Heart left ventricle (tissue), 16 donors: Measurements from ENCODE around the gene MTX1. TPM values are rescaled to one million over a fixed set of nuclear protein-coding genes. Genes with fewer than 3 reads are reported as not detected.
A peak's percentile ranks its signal among the peaks of the same experiment; 100 is the strongest.

Experiments used
- ATAC-seq, 4 donors: fragments of 200-7000 bp; cut with Tn5 transposase; one replicate each; pipeline ENCODE4 v1.9.1; 2020 to 2022; ENCODE audit warnings: moderate library complexity in 4 of 4, mild to moderate bottlenecking in 3 of 4, moderate number of reproducible peaks in 1 of 4
- DNase-seq, 5 donors: peaks; one replicate each; pipeline ENCODE4 v3.0.0-alpha.2; 2020
- H3K27ac ChIP-seq, 12 donors: fragments of 200-600 bp; sonication (generic) in 4 of 12; one replicate each; pipeline versions ENCODE4 v1.5.0 to v1.8.0; 2016 to 2022; ENCODE audit warnings: mild to moderate bottlenecking in 2 of 12
- H3K27me3 ChIP-seq, 9 donors: fragments of 200-600 bp; sonication (generic) in 2 of 9; one replicate each; pipeline versions ENCODE4 v1.5.1 to v1.8.0; 2016 to 2022; ENCODE audit warnings: mild to moderate bottlenecking in 3 of 9
- H3K36me3 ChIP-seq, 9 donors: fragments of 200-600 bp; sonication (generic) in 2 of 9; one replicate each; pipeline versions ENCODE4 v1.5.0 to v1.8.0; 2018 to 2022; ENCODE audit warnings: mild to moderate bottlenecking in 2 of 9
- H3K4me1 ChIP-seq, 12 donors: fragments of 200-600 bp; sonication (generic) in 4 of 12; one replicate each; pipeline versions ENCODE4 v1.5.0 to v1.8.0; 2016 to 2022; ENCODE audit warnings: mild to moderate bottlenecking in 3 of 12
- H3K4me3 ChIP-seq, 12 donors: fragments of 200-600 bp; sonication (generic) in 4 of 12; one replicate each; pipeline versions ENCODE4 v1.5.0 to v1.8.0; 2017 to 2022; ENCODE audit warnings: mild to moderate bottlenecking in 9 of 12, moderate library complexity in 4 of 12
- H3K9me3 ChIP-seq, 12 donors: fragments of 200-600 bp; sonication (generic) in 4 of 12; one replicate each; pipeline versions ENCODE4 v1.5.0 to v1.8.0; 2016 to 2022; ENCODE audit warnings: mild to moderate bottlenecking in 1 of 12
- POLR2A ChIP-seq, 2 donors: fragments of 450-650 bp; IDR thresholded peaks; one replicate each; pipeline ENCODE4 v1.6.1; 2017; ENCODE audit warnings: antibody characterized with exemption in 2 of 2, mild to moderate bottlenecking in 2 of 2, moderate library complexity in 2 of 2
- WGBS, 4 donors: extraction: QIAGEN DNeasy Blood & Tissue Kit in 2 of 4; methylation state at CpG; one replicate each; pipeline versions ENCODE4 v1.1.5 to v1.1.7; 2013 to 2018; 5-methylcytosine and 5-hydroxymethylcytosine counted together
- intact Hi-C, 10 donors: fragments of 100-400 bp; cut with DNase I; formaldehyde crosslinking; loops; one replicate each; pipeline versions ENCODE4 v1.11.1 to v1.14.2; 2022
- polyA plus RNA-seq, 2 donors: library from polyadenylated mRNA; stranded (reverse); fragments of 200-250 nt; gene quantifications; one replicate each; pipeline ENCODE4 v1.2.3, GENCODE V29; 2013
- total RNA-seq, 9 donors: library from RNA; depleted of rRNA in 2 of 9; stranded (reverse); fragments of >200 nt in 2 of 9; fragmentation: NEBNext Ultra II Directional in 3 of 9; extraction: Animal tissue kit (Norgen Biotek cat#: 25700) in 3 of 9; gene quantifications; one replicate each; pipeline versions ENCODE4 v1.1.0 to v1.2.4, GENCODE V29; 2016 to 2023
- TF ChIP-seq, protein P1 (sequence below), 12 donors: fragments of 200-600 bp; sonication (generic) in 4 of 12; IDR thresholded peaks; one replicate each; pipeline versions ENCODE4 v1.5.0 to v1.8.0; 2018 to 2022; ENCODE audit warnings: antibody characterized with exemption in 12 of 12, mild to moderate bottlenecking in 5 of 12
- donor health status: ischemic (EF 13 %, LVEDD 7.1; RV severe dilation, severe dysfunction).
- donor health status: healthy with polysubstance abuse.
- donor health status: DM: no; HTN: yes; CAD: no.
- donor health status: DM: no; HTN: no; CAD: no.
- donor health status: ischemic (EF 25% LVEDD 6.9; RV normal size, moderate dysfunction).
- donor health status: ischemic (EF 25% LVEDD 5.7; RV mildly dilated, moderate dysfunction).
- donor health status: healthy.
- donor health status: DM: yes; HTN: yes; CAD: no.
- donor health status: ischemic (EF 35%, LVEDD 5.7; RV mildly dilated, moderate dysfunction).
- donor health status: nonischemic (EF 11% LVEDD 7.7; RV severe dilation, severe dysfunction).
- donor health status: DM: yes; HTN: yes; CAD: no.
- donor health status: PGD.
- donor health status: ischemic (EF 29% LVEDD 5.4; RV normal size, mild dysfunction).
- donor health status: nonischemic (EF 23%, LVEDD 6.1; RV moderate dilation, normal function).

Gene MTX1
- total and polyA plus RNA-seq, 11 donors = 14.1 to 37.1 (median 20.2) TPM

DNA sequence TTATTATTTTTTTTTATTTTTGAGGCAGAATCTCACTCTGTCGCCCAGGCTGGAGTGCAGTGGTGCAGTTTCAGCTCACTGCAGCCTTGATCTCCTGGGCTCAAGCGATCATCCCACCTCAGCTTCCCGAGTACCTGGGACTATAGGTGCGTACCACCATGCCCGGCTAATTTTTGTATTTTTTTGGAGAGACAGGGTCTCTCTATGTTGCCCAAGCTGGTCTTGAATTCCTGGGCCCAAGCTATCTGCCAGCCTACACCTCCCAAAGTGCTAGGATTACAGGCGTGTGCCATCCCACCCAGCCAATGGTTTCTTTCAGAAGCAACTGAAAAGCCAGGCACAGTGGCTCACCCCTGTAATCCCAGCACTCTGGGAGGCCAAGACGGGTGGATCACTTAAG is 37.7 kb upstream of the MTX1 start:
- Histone ChIP-seq H3K4me1 (peaks cover 0 to 58% (median 39%) of the 10 kb centered on the region in 12 donors), H3K27ac (no peak overlapping the region), H3K27me3 (peaks cover 2 to 26% (median 14%) of the 10 kb centered on the region in 9 donors), H3K4me3 (no peak overlapping the region), H3K9me3 (no peaks in the 10 kb centered on the region), H3K36me3 (peaks cover 0 to 31% (median 24%) of the 10 kb centered on the region in 9 donors)
- no peak for DNase-seq
- intact Hi-C loops = loop anchor here in 3 of 10 donors (5.0 to 10.0 kb wide), 3 partner anchors 34 to 424 kb away; partner anchors contain the start of gene SLC50A1 (in 1 of the 3)
- WGBS, 4 donors = 90 to 96% (median 94%) methylated on average over 7 of the region's 7 CpGs
- TF ChIP-seq, protein P1, sequence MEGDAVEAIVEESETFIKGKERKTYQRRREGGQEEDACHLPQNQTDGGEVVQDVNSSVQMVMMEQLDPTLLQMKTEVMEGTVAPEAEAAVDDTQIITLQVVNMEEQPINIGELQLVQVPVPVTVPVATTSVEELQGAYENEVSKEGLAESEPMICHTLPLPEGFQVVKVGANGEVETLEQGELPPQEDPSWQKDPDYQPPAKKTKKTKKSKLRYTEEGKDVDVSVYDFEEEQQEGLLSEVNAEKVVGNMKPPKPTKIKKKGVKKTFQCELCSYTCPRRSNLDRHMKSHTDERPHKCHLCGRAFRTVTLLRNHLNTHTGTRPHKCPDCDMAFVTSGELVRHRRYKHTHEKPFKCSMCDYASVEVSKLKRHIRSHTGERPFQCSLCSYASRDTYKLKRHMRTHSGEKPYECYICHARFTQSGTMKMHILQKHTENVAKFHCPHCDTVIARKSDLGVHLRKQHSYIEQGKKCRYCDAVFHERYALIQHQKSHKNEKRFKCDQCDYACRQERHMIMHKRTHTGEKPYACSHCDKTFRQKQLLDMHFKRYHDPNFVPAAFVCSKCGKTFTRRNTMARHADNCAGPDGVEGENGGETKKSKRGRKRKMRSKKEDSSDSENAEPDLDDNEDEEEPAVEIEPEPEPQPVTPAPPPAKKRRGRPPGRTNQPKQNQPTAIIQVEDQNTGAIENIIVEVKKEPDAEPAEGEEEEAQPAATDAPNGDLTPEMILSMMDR (IDR thresholded peaks at IDR 0.05) = no peak
- no peak for TF ChIP-seq POLR2A (IDR thresholded peaks at IDR 0.05)
- ATAC-seq = no peak

DNA sequence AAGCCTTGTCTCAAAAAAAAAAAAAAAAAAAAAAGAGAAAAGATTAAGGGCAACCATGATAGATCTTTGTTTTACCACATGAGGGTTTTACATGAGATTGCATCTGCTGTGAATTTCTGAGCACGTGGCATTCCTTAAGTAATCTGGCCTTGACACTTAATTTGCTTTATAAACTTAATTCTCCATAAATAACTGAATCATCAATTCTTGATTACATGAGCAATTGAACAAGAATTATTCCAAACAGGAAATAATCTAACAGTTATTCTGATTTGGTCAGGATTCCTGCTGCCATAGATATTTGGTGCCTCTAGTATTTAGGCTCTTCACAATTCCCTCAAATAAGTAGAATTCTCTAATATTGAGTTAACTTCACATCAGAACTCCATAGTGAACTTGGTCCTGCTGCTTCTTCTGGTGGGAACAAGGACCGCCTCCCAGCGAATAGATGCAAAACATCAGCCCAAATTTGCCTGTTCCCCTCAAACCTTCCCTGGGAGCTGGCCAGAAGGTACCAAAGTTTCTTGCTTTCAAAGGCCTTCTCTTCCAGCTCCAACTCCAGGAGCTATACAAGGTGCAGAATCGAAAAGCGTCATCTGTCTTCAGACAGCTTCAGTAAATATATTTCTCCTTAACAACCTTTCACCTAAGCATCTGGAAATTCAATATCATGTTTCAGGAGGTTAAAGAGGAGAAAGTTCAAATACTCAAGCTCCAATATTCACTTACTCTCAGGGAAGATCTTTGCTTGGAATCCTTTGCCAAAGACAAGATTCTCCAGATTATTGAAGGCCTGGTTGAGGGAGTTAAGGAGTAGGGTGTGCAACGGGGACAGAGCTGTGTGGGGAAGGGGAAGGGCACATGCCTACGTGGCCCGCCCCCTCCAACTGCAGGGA is 36.4 kb upstream of the MTX1 start:
- Histone ChIP-seq H3K27me3 (peaks cover under 1 to 28% (median 14%) of the 10 kb centered on the region in 9 donors), H3K27ac (peak overlapping the region in 11 of 12 donors; percentile 87 to 98 (median 94)), H3K4me3 (peak overlapping the region; percentile 48 to 98 (median 82)), H3K4me1 (peaks cover 0 to 58% (median 28%) of the 10 kb centered on the region in 12 donors), H3K36me3 (peaks cover 0 to 31% (median 24%) of the 10 kb centered on the region in 9 donors), H3K9me3 (no peaks in the 10 kb centered on the region)
- DNase-seq (peak in 1 of 5 donors; percentile 13), ATAC-seq (peak in 2 of 4 donors; percentile 11 to 25)
- WGBS, 4 donors = 34 to 43% (median 42%) methylated on average over 8 of the region's 8 CpGs
- intact Hi-C loops = loop anchor here in 3 of 10 donors (5.0 to 10.0 kb wide), 3 partner anchors 35 to 423 kb away; partner anchors contain the start of gene SLC50A1 (in 1 of the 3)
- TF ChIP-seq, protein P1 (IDR thresholded peaks at IDR 0.05) = no peak
- TF ChIP-seq POLR2A (IDR thresholded peaks at IDR 0.05) = no peak

DNA sequence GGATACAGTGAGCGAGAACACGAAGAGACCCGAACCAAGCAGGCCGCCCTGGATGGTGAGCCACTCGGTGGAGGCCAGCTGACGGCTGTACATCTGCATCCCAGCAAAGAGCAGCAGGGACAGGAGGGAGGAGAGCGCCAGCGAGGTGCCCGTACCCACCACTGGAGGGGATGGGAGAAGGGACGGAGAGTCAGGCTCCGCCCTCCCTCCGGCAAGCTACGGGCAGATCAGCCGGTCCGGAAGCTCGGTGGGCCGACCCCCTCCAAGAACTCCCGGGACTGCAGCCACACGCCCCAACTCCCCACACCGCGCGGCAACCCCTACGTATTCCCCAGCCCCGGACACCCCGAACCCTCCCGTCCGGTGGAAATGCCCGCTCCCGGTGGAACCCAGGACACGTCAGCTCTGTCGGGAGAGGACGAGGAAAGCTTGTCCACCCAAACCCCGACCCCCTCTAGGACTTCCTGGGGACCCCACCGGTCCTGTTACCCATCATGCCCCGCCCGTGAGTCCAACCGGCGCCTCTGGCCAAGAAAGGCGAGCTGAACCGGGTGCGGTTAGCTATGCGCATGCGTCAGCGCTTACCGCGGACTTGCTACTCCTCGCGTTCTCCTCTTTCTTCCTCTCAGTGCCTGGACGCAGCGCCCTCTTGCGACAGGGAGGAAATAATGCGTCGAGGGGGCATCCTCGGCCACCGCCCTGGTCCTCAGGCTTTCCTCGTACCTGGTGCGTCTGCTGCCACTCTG is 35.6 kb upstream of the MTX1 start, which contains the start of gene KRTCAP2:
TSS of gene KRTCAP2 (minus strand) at position 573 of the 746 bp plus-strand sequence. CDS start at position 493, 80 bp downstream.
- peaks cover 0 to 31% (median 24%) of the 10 kb centered on the region in 9 donors for H3K36me3 ChIP-seq
- H3K4me1 ChIP-seq = peaks cover 0 to 50% (median 21%) of the 10 kb centered on the region in 12 donors
- TF ChIP-seq POLR2A (IDR thresholded peaks at IDR 0.05) = peak in 1 of 2 donors; percentile 74
- TF ChIP-seq, protein P1 (IDR thresholded peaks at IDR 0.05) = peak; percentile 86 to 97 (median 93)
- WGBS, 4 donors = 0 to 1% (median 0%) methylated on average over 43 to 57 of the region's 57 CpGs
- peak within 1 kb of the TSS; percentile 48 to 98 (median 82) for H3K4me3 ChIP-seq
- ATAC-seq (peak; percentile 79 to 92 (median 90)), DNase-seq (peak; percentile 95 to 98 (median 97))
- H3K9me3 ChIP-seq = no peaks in the 10 kb centered on the region
- peak within 1 kb of the TSS; percentile 83 to 98 (median 94) for H3K27ac ChIP-seq
- peaks cover 0 to 28% (median 14%) of the 10 kb centered on the region in 9 donors for H3K27me3 ChIP-seq
- intact Hi-C loops = loop anchor here in 3 of 10 donors (5.0 to 10.0 kb wide), 3 partner anchors 36 to 422 kb away; partner anchors contain the start of gene SLC50A1 (in 1 of the 3)
